WTC11 (cell line): Measurements from ENCODE around the gene STRADB. TPM values are rescaled to one million over a fixed set of nuclear protein-coding genes. Genes with fewer than 3 reads are reported as not detected.
"Not testable (repeated sequence)": the region's sequence is repeated elsewhere in the genome, so short reads cannot be mapped to it uniquely, and the experiment has no call there.

Experiments
- ATAC-seq: fragments of 200-7000 bp; cut with Tn5 transposase; 2 replicates; pipeline ENCODE4 v1.10.0; 2021; ENCODE audit warnings: mild to moderate bottlenecking, moderate library complexity
- CTCF ChIA-PET: fragments of 300-600 bp; sonication (Branson Sonifier 250); formaldehyde crosslinking; loops from one replicate; lab custom pipeline; 2021; ENCODE audit warnings: antibody characterized with exemption; lab: Charles Lee
- POLR2A ChIA-PET: fragments of 350-600 bp; sonication (Branson Sonifier 250); formaldehyde crosslinking; loops from one replicate; lab custom pipeline; 2021; ENCODE audit warnings: antibody characterized with exemption; lab: Charles Lee
- DNase-seq: peaks from one replicate; pipeline ENCODE4 v3.0.0; 2021; ENCODE audit warnings: low spot score
- H3K27ac Mint-ChIP-seq: 2 replicates; pipeline ENCODE4 v1.8.0; 2021; ENCODE audit warnings: mixed read lengths
- H3K27me3 Mint-ChIP-seq: 2 replicates; pipeline ENCODE4 v1.8.0; 2021; ENCODE audit warnings: low read depth, mild to moderate bottlenecking, moderate library complexity, mixed read lengths
- H3K36me3 Mint-ChIP-seq: 2 replicates; pipeline ENCODE4 v1.8.0; 2021; ENCODE audit warnings: mixed read lengths
- H3K4me1 Mint-ChIP-seq: 2 replicates; pipeline ENCODE4 v1.8.0; 2022; ENCODE audit warnings: mixed read lengths
- H3K4me3 Mint-ChIP-seq: 2 replicates; pipeline ENCODE4 v1.8.0; 2021; ENCODE audit warnings: mild to moderate bottlenecking, moderate library complexity, mixed read lengths
- H3K9me3 Mint-ChIP-seq: 2 replicates; pipeline ENCODE4 v1.8.0; 2021; ENCODE audit warnings: mixed read lengths
- GABPB1 ChIP-seq: sonication (generic); formaldehyde crosslinking; IDR thresholded peaks from 2 replicates; pipeline ENCODE4 v1.8.1; 2023; ENCODE audit warnings: mild to moderate bottlenecking, missing genetic modification reagents
- GRHL2 ChIP-seq: fragments of 250-450 bp; sonication (Bioruptor Pico); IDR thresholded peaks from 2 replicates; pipeline ENCODE4 v1.8.0; 2022; ENCODE audit warnings: mild to moderate bottlenecking, moderate library complexity; ENCODE audit not compliant: insufficient replicate concordance, severe bottlenecking
- IRF2 ChIP-seq: sonication (generic); formaldehyde crosslinking; IDR thresholded peaks from 2 replicates; pipeline ENCODE4 v1.8.0; 2022; ENCODE audit warnings: low read depth, missing genetic modification reagents, borderline replicate concordance
- JUN ChIP-seq: sonication (generic); formaldehyde crosslinking; IDR thresholded peaks from 2 replicates; pipeline ENCODE4 v1.8.0; 2023; ENCODE audit warnings: mild to moderate bottlenecking, missing genetic modification reagents
- NFATC4 ChIP-seq: fragments of 250-450 bp; sonication (Bioruptor Pico); IDR thresholded peaks from 2 replicates; pipeline ENCODE4 v1.9.0; 2021; ENCODE audit warnings: mild to moderate bottlenecking
- NFYB ChIP-seq: sonication (generic); formaldehyde crosslinking; conservative IDR thresholded peaks from 2 replicates; pipeline ENCODE4 v1.8.0; 2022; ENCODE audit warnings: low read depth, missing genetic modification reagents
- NR1H2 ChIP-seq: sonication (generic); formaldehyde crosslinking; IDR thresholded peaks from 2 replicates; pipeline ENCODE4 v1.9.0; 2021; ENCODE audit warnings: mild to moderate bottlenecking, moderate library complexity, missing genetic modification reagents
- RELA ChIP-seq: sonication (generic); formaldehyde crosslinking; IDR thresholded peaks from 2 replicates; pipeline ENCODE4 v1.8.1; 2022; ENCODE audit warnings: missing genetic modification reagents, mild to moderate bottlenecking, borderline replicate concordance
- SMAD4 ChIP-seq: sonication (generic); formaldehyde crosslinking; IDR thresholded peaks from 2 replicates; pipeline ENCODE4 v1.8.0; 2022; ENCODE audit warnings: mild to moderate bottlenecking, missing genetic modification reagents
- SOX15 ChIP-seq: fragments of 250-450 bp; sonication (Bioruptor Pico); IDR thresholded peaks from 2 replicates; pipeline ENCODE4 v1.9.0; 2021; ENCODE audit warnings: mild to moderate bottlenecking
- TEAD1 ChIP-seq: sonication (generic); formaldehyde crosslinking; IDR thresholded peaks from 2 replicates; pipeline ENCODE4 v1.8.0; 2022; ENCODE audit warnings: mild to moderate bottlenecking, missing genetic modification reagents
- total RNA-seq: library from RNA; stranded (reverse); gene quantifications from 3 replicates; pipeline ENCODE4 v1.2.3, GENCODE V29; 2021
- TF ChIP-seq, protein P1 (sequence below): sonication (generic); formaldehyde crosslinking; IDR thresholded peaks from 2 replicates; pipeline ENCODE4 v1.8.1; 2023; ENCODE audit warnings: mild to moderate bottlenecking, missing genetic modification reagents
- TF ChIP-seq, protein P2 (sequence below): sonication (generic); formaldehyde crosslinking; IDR thresholded peaks from 2 replicates; pipeline ENCODE4 v1.8.1; 2022; ENCODE audit warnings: low read depth, mild to moderate bottlenecking, moderate library complexity, missing genetic modification reagents, borderline replicate concordance
- TF ChIP-seq, protein P3 (sequence below): fragments of 250-450 bp; sonication (Bioruptor Pico); IDR thresholded peaks from 2 replicates; pipeline ENCODE4 v1.9.0; 2021; ENCODE audit warnings: mild to moderate bottlenecking, borderline replicate concordance
- TF ChIP-seq, protein P4 (sequence below): fragments of 200-600 bp; IDR thresholded peaks from 2 replicates; pipeline ENCODE4 v1.8.0; 2022; ENCODE audit warnings: antibody characterized with exemption

STRADB gene
- total RNA-seq, 1 experiment from 2014 or later, result 36.7 TPM

DNA sequence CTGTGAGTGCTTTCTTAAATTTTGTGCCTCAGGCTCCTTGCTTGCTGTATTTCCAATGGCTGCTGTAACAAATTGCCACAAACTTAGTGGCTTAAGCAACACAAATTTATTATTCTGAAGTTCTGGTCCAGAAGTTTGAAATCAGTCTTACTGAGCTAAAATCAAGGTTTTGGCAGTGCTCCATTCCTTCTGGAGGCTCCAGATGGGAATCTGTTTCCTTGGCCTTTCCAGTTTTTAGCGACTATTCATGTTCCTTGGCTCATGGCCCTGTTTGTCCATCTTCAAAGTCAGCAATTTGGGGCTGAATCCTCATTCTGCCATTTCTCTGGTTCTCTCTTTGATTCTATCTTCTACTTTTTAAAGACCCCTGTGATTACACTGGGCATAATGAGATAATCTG, 31.8 kb downstream of the STRADB start (continued):
- TF ChIP-seq, protein P1, sequence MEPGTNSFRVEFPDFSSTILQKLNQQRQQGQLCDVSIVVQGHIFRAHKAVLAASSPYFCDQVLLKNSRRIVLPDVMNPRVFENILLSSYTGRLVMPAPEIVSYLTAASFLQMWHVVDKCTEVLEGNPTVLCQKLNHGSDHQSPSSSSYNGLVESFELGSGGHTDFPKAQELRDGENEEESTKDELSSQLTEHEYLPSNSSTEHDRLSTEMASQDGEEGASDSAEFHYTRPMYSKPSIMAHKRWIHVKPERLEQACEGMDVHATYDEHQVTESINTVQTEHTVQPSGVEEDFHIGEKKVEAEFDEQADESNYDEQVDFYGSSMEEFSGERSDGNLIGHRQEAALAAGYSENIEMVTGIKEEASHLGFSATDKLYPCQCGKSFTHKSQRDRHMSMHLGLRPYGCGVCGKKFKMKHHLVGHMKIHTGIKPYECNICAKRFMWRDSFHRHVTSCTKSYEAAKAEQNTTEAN, result no peak
- TF ChIP-seq SMAD4, result no peak
- TF ChIP-seq RELA (CRISPR knock-in tag), result no peak

DNA sequence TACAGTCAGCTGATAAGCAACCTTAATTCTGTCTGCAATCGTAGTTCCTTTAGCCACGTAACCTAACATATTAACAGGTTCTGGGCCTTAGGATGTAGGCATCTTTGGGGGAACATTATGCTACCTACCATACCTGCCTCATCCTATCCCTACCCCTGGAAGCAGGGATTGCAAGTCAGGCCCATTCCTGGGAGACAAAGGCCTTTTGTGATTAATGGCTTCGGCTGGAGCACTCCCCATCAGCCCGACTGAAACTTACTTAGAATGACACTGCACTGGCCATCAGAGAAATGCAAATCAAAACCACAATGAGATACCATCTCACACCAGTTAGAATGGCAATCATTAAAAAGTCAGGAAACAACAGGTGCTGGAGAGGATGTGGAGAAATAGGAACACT, 32.2 kb downstream of the STRADB start:
- H3K27me3 Mint-ChIP-seq, H3K27ac Mint-ChIP-seq, CTCF ChIA-PET, H3K4me3 Mint-ChIP-seq, H3K4me1 Mint-ChIP-seq, DNase-seq, POLR2A ChIA-PET: not testable (repeated sequence)
- Mint-ChIP-seq H3K36me3 (peaks cover 18% of the 10 kb centered on the region), H3K9me3 (peaks cover 15% of the 10 kb centered on the region)
- peak; percentile 98 for ATAC-seq

DNA sequence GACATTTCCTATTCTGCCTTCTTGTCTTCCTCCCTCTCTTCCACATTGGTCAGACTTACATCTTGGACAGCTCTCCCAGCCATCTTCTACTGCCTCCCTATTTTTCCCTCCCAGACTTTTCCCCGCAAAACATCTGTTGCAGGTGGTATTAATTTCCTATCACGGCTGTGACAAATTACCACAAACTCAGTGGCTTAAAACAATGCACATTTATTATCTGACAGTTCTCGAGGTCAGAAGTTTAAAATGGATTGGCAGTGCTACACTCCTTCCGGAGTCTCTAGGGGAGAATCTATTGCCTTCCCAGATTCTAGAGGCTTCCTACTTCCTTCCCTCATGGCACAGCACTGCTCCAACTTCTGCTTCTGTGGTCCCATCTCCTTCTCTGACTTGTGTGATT, 33.3 kb downstream of the STRADB start:
- DNase-seq (no peak), ATAC-seq (no peak)
- H3K4me3 Mint-ChIP-seq, result no peak overlapping the region
- H3K36me3 Mint-ChIP-seq, result peaks cover 18% of the 10 kb centered on the region
- H3K9me3 Mint-ChIP-seq, result peaks cover 15% of the 10 kb centered on the region
- POLR2A ChIA-PET, result no interaction called here
- no peaks in the 10 kb centered on the region for H3K27me3 Mint-ChIP-seq
- peaks cover 5% of the 10 kb centered on the region for H3K4me1 Mint-ChIP-seq
- H3K27ac Mint-ChIP-seq, result peak overlapping the region; percentile 34; the same call in 1 of the 2 replicates
- TF ChIP-seq NR1H2 (no peak), IRF2 (CRISPR knock-in tag) (no peak), NFYB (no peak), SOX15 (CRISPR knock-in tag) (no peak), GRHL2 (CRISPR knock-in tag) (no peak), TEAD1 (CRISPR knock-in tag) (no peak), GABPB1 (CRISPR knock-in tag) (no peak), JUN (CRISPR knock-in tag) (no peak), NFATC4 (CRISPR knock-in tag) (no peak)
- TF ChIP-seq, protein P2, sequence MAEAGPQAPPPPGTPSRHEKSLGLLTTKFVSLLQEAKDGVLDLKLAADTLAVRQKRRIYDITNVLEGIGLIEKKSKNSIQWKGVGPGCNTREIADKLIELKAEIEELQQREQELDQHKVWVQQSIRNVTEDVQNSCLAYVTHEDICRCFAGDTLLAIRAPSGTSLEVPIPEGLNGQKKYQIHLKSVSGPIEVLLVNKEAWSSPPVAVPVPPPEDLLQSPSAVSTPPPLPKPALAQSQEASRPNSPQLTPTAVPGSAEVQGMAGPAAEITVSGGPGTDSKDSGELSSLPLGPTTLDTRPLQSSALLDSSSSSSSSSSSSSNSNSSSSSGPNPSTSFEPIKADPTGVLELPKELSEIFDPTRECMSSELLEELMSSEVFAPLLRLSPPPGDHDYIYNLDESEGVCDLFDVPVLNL (CRISPR knock-in tag), result no peak
- TF ChIP-seq, protein P3, sequence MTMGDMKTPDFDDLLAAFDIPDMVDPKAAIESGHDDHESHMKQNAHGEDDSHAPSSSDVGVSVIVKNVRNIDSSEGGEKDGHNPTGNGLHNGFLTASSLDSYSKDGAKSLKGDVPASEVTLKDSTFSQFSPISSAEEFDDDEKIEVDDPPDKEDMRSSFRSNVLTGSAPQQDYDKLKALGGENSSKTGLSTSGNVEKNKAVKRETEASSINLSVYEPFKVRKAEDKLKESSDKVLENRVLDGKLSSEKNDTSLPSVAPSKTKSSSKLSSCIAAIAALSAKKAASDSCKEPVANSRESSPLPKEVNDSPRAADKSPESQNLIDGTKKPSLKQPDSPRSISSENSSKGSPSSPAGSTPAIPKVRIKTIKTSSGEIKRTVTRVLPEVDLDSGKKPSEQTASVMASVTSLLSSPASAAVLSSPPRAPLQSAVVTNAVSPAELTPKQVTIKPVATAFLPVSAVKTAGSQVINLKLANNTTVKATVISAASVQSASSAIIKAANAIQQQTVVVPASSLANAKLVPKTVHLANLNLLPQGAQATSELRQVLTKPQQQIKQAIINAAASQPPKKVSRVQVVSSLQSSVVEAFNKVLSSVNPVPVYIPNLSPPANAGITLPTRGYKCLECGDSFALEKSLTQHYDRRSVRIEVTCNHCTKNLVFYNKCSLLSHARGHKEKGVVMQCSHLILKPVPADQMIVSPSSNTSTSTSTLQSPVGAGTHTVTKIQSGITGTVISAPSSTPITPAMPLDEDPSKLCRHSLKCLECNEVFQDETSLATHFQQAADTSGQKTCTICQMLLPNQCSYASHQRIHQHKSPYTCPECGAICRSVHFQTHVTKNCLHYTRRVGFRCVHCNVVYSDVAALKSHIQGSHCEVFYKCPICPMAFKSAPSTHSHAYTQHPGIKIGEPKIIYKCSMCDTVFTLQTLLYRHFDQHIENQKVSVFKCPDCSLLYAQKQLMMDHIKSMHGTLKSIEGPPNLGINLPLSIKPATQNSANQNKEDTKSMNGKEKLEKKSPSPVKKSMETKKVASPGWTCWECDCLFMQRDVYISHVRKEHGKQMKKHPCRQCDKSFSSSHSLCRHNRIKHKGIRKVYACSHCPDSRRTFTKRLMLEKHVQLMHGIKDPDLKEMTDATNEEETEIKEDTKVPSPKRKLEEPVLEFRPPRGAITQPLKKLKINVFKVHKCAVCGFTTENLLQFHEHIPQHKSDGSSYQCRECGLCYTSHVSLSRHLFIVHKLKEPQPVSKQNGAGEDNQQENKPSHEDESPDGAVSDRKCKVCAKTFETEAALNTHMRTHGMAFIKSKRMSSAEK (CRISPR knock-in tag), result no peak
- TF ChIP-seq, protein P4, sequence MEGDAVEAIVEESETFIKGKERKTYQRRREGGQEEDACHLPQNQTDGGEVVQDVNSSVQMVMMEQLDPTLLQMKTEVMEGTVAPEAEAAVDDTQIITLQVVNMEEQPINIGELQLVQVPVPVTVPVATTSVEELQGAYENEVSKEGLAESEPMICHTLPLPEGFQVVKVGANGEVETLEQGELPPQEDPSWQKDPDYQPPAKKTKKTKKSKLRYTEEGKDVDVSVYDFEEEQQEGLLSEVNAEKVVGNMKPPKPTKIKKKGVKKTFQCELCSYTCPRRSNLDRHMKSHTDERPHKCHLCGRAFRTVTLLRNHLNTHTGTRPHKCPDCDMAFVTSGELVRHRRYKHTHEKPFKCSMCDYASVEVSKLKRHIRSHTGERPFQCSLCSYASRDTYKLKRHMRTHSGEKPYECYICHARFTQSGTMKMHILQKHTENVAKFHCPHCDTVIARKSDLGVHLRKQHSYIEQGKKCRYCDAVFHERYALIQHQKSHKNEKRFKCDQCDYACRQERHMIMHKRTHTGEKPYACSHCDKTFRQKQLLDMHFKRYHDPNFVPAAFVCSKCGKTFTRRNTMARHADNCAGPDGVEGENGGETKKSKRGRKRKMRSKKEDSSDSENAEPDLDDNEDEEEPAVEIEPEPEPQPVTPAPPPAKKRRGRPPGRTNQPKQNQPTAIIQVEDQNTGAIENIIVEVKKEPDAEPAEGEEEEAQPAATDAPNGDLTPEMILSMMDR, result no peak
- CTCF ChIA-PET, result no interaction called here
